Erythroblast (primary cell): Measurements from ENCODE around the gene MCOLN2.

ENCODE experiments used
- GATA1 ChIP-seq: IDR thresholded peaks from 2 replicates; pipeline ENCODE4 v1.6.1; 2011; ENCODE audit warnings: low read depth, mild to moderate bottlenecking, control low read depth, low read length, moderate library complexity
- POLR2A ChIP-seq: IDR thresholded peaks from 2 replicates; pipeline ENCODE4 v1.6.1; 2011; ENCODE audit warnings: mild to moderate bottlenecking, low read length

GRCh38 chr1:85042413-85042812 lies 45.5 kb upstream of the MCOLN2 start:
- TF ChIP-seq POLR2A (no peak), GATA1 (no peak)
